KMS-11 (cell line): ENCODE results near the gene XDH.

ENCODE experiments used
- H2AFZ ChIP-seq: fragments of 200-600 bp; sonication (generic); 2 replicates; pipeline ENCODE4 v1.6.1; 2016; ENCODE audit warnings: antibody characterized with exemption, mixed run types, low read depth
- H3K27ac ChIP-seq: fragments of 200-600 bp; sonication (generic); 2 replicates; pipeline ENCODE4 v1.6.1; 2016; ENCODE audit warnings: mild to moderate bottlenecking, mixed run types
- H3K27me3 ChIP-seq: fragments of 200-600 bp; sonication (generic); 2 replicates; pipeline ENCODE4 v1.6.1; 2017; ENCODE audit warnings: mild to moderate bottlenecking, low read depth, mixed run types, moderate library complexity; ENCODE audit not compliant: insufficient read depth
- H3K36me3 ChIP-seq: fragments of 200-600 bp; sonication (generic); 2 replicates; pipeline ENCODE4 v1.6.1; 2017; ENCODE audit warnings: mild to moderate bottlenecking, mixed run types; ENCODE audit not compliant: insufficient read depth
- H3K4me1 ChIP-seq: fragments of 200-600 bp; sonication (generic); 2 replicates; pipeline ENCODE4 v1.6.1; 2016; ENCODE audit warnings: mild to moderate bottlenecking, low read depth, mixed run types; ENCODE audit not compliant: poor library complexity, severe bottlenecking
- H3K4me2 ChIP-seq: fragments of 200-600 bp; sonication (generic); 2 replicates; pipeline ENCODE4 v1.7.0; 2016; ENCODE audit warnings: mild to moderate bottlenecking, mixed run types
- H3K4me3 ChIP-seq: fragments of 200-600 bp; sonication (generic); IDR thresholded peaks from 2 replicates; pipeline ENCODE4 v1.6.1; 2017; ENCODE audit warnings: low read depth, low read length, mixed read lengths; ENCODE audit not compliant: insufficient read depth
- H3K79me2 ChIP-seq: fragments of 200-600 bp; sonication (generic); 2 replicates; pipeline ENCODE4 v1.6.1; 2016; ENCODE audit warnings: low read depth, mixed run types; ENCODE audit not compliant: insufficient read depth
- H3K9ac ChIP-seq: fragments of 200-600 bp; sonication (generic); 2 replicates; pipeline ENCODE4 v1.6.1; 2016; ENCODE audit warnings: mild to moderate bottlenecking, mixed run types
- H4K20me1 ChIP-seq: fragments of 200-600 bp; sonication (generic); 2 replicates; pipeline ENCODE4 v1.6.1; 2016; ENCODE audit warnings: mild to moderate bottlenecking, mixed run types; ENCODE audit not compliant: insufficient read depth
- TF ChIP-seq, protein P1 (sequence below): fragments of 200-600 bp; sonication (generic); conservative IDR thresholded peaks from 2 replicates; pipeline ENCODE4 v1.6.1; 2017; ENCODE audit warnings: low read depth, mild to moderate bottlenecking, antibody characterized with exemption, low read length, moderate library complexity, mixed read lengths

The XDH gene

GRCh38 chr2:31365834-31366505, 48.6 kb downstream of the XDH start:
- no peak overlapping the region for H3K4me3 ChIP-seq
- H4K20me1 ChIP-seq: no peaks in the 10 kb centered on the region
- H3K4me2 ChIP-seq: no peak overlapping the region
- H2AFZ ChIP-seq: no peak overlapping the region
- no peaks in the 10 kb centered on the region for H3K4me1 ChIP-seq
- no peak overlapping the region for H3K9ac ChIP-seq
- H3K27ac ChIP-seq: no peak overlapping the region
- no peaks in the 10 kb centered on the region for H3K36me3 ChIP-seq
- no peaks in the 10 kb centered on the region for H3K79me2 ChIP-seq
- H3K27me3 ChIP-seq: no peaks in the 10 kb centered on the region
- TF ChIP-seq, protein P1, sequence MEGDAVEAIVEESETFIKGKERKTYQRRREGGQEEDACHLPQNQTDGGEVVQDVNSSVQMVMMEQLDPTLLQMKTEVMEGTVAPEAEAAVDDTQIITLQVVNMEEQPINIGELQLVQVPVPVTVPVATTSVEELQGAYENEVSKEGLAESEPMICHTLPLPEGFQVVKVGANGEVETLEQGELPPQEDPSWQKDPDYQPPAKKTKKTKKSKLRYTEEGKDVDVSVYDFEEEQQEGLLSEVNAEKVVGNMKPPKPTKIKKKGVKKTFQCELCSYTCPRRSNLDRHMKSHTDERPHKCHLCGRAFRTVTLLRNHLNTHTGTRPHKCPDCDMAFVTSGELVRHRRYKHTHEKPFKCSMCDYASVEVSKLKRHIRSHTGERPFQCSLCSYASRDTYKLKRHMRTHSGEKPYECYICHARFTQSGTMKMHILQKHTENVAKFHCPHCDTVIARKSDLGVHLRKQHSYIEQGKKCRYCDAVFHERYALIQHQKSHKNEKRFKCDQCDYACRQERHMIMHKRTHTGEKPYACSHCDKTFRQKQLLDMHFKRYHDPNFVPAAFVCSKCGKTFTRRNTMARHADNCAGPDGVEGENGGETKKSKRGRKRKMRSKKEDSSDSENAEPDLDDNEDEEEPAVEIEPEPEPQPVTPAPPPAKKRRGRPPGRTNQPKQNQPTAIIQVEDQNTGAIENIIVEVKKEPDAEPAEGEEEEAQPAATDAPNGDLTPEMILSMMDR: no peak

GRCh38 chr2:31365348-31365747, 49.2 kb downstream of the XDH start:
- H3K9ac ChIP-seq: no peak overlapping the region
- H3K27me3 ChIP-seq: no peaks in the 10 kb centered on the region
- TF ChIP-seq, protein P1: no peak
- no peak overlapping the region for H3K27ac ChIP-seq
- H3K4me1 ChIP-seq: no peaks in the 10 kb centered on the region
- H2AFZ ChIP-seq: no peak overlapping the region
- H3K79me2 ChIP-seq: no peaks in the 10 kb centered on the region
- no peak overlapping the region for H3K4me3 ChIP-seq
- H3K36me3 ChIP-seq: no peaks in the 10 kb centered on the region
- H4K20me1 ChIP-seq: no peaks in the 10 kb centered on the region
- no peak overlapping the region for H3K4me2 ChIP-seq

DNA sequence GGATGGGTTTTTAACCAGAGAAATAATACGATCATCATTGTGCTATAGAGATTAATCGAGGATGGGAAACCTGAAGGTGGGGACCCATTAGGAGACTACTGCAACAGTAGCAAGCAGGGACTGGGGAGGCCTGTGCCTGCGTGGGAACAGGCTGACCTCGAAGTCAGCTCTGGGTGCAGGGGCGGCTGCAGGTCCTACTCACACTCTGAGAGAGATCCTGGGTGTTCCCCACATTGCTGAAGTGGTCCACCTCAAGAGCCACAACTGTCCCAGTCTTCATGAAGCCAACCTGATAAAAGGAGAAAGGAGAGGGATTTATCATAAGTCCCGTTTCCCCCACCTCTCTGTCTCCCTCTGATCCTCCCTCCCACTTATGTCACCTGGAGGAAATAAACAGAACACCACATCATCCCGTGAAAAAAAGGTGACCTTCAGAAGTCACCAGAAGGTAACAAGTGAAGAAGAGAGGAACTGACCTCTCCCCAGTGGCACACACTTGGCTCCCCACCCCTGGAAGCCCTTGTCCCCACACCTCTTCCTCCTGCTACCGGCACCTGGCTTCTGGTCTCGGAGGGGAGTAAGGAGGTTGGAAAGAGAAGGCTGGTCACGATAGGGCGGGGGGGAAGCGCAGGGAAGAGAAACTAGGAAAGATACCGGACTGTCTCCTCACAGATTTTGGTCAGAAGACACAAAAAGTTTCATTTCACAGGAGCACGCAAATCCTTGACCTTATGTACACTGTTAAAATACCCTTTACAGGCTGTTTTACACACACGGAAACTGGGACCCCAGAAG, 50.4 kb downstream of the XDH start:
- TF ChIP-seq, protein P1: no peak
- Histone ChIP-seq H3K79me2 (no peaks in the 10 kb centered on the region), H3K27ac (no peak overlapping the region), H2AFZ (no peak overlapping the region), H4K20me1 (no peaks in the 10 kb centered on the region), H3K4me1 (no peaks in the 10 kb centered on the region), H3K36me3 (no peaks in the 10 kb centered on the region), H3K4me3 (no peak overlapping the region), H3K9ac (no peak overlapping the region), H3K27me3 (no peaks in the 10 kb centered on the region), H3K4me2 (no peak overlapping the region)

DNA sequence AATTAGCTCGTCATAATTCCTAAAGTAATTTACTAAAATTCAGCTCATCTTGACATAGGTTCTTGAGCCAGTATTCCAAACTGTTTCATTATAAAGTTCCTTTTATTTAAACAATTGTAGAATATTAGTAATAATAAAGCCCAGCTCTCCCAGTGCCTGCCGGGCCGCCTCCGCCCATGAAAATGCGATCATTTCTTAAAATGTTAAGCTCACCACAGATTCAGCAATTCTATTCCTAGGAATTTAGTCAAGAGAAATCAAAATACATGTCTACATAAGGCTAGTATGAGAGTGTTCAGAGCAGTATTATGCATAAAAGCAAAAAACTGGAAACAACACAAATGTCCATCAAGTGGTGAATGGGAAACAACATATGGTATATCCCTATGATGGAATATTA, 52.0 kb downstream of the XDH start:
- Histone ChIP-seq H4K20me1 (no peaks in the 10 kb centered on the region), H2AFZ (no peak overlapping the region), H3K4me3 (no peak overlapping the region), H3K79me2 (no peaks in the 10 kb centered on the region), H3K4me2 (no peak overlapping the region), H3K27me3 (no peaks in the 10 kb centered on the region), H3K36me3 (no peaks in the 10 kb centered on the region), H3K4me1 (no peaks in the 10 kb centered on the region), H3K9ac (no peak overlapping the region), H3K27ac (no peak overlapping the region)
- TF ChIP-seq, protein P1: no peak
